A549 (cell line): Measurements from ENCODE around the gene AADAC.

Experiments
- BHLHE40 ChIP-seq: IDR thresholded peaks from 2 replicates; pipeline ENCODE4 v1.6.1; 2012; ENCODE audit warnings: low read depth, low read length, inconsistent platforms
- CTCF ChIP-seq: fragments of >200 bp; sonication (Bioruptor Twin); formaldehyde crosslinking; IDR thresholded peaks from 3 replicates; pipeline ENCODE4 v1.5.1; 2016
- ELK1 ChIP-seq: fragments of 150-350 bp; IDR thresholded peaks from 2 replicates; pipeline ENCODE4 v1.6.1; 2014; ENCODE audit warnings: low read depth, mild to moderate bottlenecking, low read length
- JUN ChIP-seq, 2 experiments: fragments of >200 bp; sonication (Bioruptor Twin); formaldehyde crosslinking; IDR thresholded peaks; 2 replicates in 1 of 2; 3 replicates in 1 of 2; pipeline ENCODE4 v1.6.1; 2016 to 2017
- SMC3 ChIP-seq: fragments of >200 bp; sonication (Bioruptor Twin); formaldehyde crosslinking; IDR thresholded peaks from 3 replicates; pipeline ENCODE4 v1.6.1; 2018; ENCODE audit warnings: inconsistent platforms

GRCh38 chr3:151774235-151774634 is 39.7 kb upstream of the AADAC start:
- no peak for TF ChIP-seq SMC3
- TF ChIP-seq BHLHE40 = no peak
- TF ChIP-seq ELK1 = no peak
- TF ChIP-seq CTCF = no peak
- TF ChIP-seq JUN (IDR thresholded peaks at IDR 0.05) = no peak
